ENCODE results near the gene GABBR1.

GABBR1 gene

GRCh38 chr6:29653452-29654038, 20.6 kb upstream of the GABBR1 start (continued):
- TF ChIP-seq ZNF837 (tag by site-specific recombination; IDR thresholded peaks at IDR 0.05) (no peak), MEIS1 (CRISPR knock-in tag; IDR thresholded peaks at IDR 0.05; ENCODE audit: borderline replicate concordance) (no peak), PRDM2 (tag by site-specific recombination; IDR thresholded peaks at IDR 0.05; ENCODE audit: borderline replicate concordance) (no peak), ZNF366 (tag by site-specific recombination; conservative IDR thresholded peaks at IDR 0.05) (peak; percentile 37; the same call in 1 of the 2 replicates), ZNF138 (tag by site-specific recombination; IDR thresholded peaks at IDR 0.05; ENCODE audit: borderline replicate concordance) (no peak), ZNF549 (tag by site-specific recombination; IDR thresholded peaks at IDR 0.05) (no peak)

DNA sequence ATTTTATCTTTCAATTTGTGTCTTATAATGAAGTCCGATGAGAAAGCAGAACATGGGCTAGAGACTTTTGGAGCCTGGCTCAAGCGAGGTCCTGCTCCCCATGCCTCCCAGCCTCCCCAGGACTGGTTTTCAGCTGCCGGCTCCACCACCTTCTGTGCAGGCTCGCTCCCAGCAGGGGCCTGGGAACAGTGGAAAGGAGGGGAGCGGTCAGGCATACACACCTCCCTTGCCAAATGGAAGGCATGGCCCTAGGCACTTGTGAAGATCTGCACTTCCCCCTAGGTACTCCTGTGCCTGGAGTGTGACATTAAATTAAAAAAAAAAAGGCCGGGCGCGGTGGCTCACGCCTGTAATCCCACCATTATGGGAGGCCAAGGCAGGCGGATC, 19.2 kb upstream of the GABBR1 start:
- Histone ChIP-seq H3K4me1 (ENCODE audit: control insufficient read depth, insufficient read depth, low read length) (no peaks in the 10 kb centered on the region; the same call in 1 of the 2 replicates), H3K4me3 (ENCODE audit: low read depth, low read length) (no peak overlapping the region), H3K9me3 (ENCODE audit: control insufficient read depth, insufficient read depth, low read depth, low read length) (no peaks in the 10 kb centered on the region), H3K36me3 (ENCODE audit: control insufficient read depth in 2 of 2, insufficient read depth in 1 of 2, low read length in 2 of 2) (no peaks in the 10 kb centered on the region), H3K27ac (ENCODE audit: extremely low read depth, low read depth, low read length) (no peak overlapping the region)
- ChIA-PET POLR2A (no interaction called here), CTCF (interaction anchor here (0.5 to 10.5 kb wide), 18 partner anchors 11 to 1170 kb away, joined by 3 to 287 read pairs (median 10); partner anchors contain the start of gene OR12D3)
- TF ChIP-seq KLF10 (tag by site-specific recombination; IDR thresholded peaks at IDR 0.05) (no peak), ZNF558 (tag by site-specific recombination; IDR thresholded peaks at IDR 0.05) (no peak), INSM2 (tag by site-specific recombination; IDR thresholded peaks at IDR 0.05) (no peak), ZNF248 (tag by site-specific recombination; IDR thresholded peaks at IDR 0.05) (no peak), ZNF174 (tag by site-specific recombination; IDR thresholded peaks at IDR 0.05) (no peak)

DNA sequence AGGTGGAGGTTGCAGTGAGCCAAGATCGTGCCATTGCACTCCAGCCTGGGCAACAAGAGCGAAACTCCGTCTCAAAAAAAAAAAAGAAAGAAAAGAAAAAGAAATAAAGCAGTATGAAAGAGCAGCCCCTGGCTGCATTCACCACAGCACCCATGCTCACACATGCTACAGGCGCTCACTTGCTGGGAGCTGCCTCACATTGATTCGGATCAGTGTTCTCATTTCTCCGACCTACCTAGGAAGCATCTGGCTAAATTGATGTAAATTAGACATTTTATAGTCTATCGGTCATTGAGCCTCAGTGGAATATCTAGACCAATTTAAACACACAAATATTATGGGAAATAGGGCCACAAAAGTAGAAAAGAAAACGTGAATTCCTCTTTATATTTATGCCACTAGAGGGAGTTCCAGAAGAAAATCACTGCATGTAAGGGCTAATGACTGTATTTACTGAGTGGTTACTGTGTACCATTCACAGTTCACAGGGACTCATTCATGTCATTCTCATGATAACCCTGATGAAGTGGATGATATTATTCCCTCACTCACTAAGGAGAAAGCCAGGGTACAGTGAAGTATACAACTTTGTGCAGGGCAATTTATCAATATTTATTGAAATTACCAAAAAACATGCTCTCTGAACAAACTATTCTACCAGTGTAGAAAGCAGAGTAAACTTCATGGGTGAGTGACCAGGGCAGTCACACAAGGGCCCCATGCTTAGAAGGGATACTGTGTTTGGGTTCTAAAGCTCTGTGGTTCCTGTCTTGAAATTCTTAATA, 18.6 kb upstream of the GABBR1 start:
- Histone ChIP-seq H3K36me3 (ENCODE audit: control insufficient read depth in 2 of 2, insufficient read depth in 1 of 2, low read length in 2 of 2) (no peaks in the 10 kb centered on the region), H3K4me1 (ENCODE audit: control insufficient read depth, insufficient read depth, low read length) (no peaks in the 10 kb centered on the region; the same call in 1 of the 2 replicates), H3K27ac (ENCODE audit: extremely low read depth, low read depth, low read length) (no peak overlapping the region), H3K4me3 (ENCODE audit: low read depth, low read length) (no peak overlapping the region), H3K9me3 (ENCODE audit: control insufficient read depth, insufficient read depth, low read depth, low read length) (no peaks in the 10 kb centered on the region)
- ChIA-PET POLR2A (interaction anchor here (0.5 kb wide), 1 partner anchor 24 kb away, joined by 4 read pairs; no protein-coding TSS in a partner anchor), CTCF (interaction anchor here (0.5 to 10.5 kb wide), 33 partner anchors 11 to 1171 kb away, joined by 3 to 287 read pairs (median 5); partner anchors contain the start of genes GABBR1 and OR12D3)
- 0 out of 2 replicates have a peak, but pooled peaks have one; percentile 28 for TF ChIP-seq SCRT2 (tag by site-specific recombination; IDR thresholded peaks at IDR 0.05)
- TF ChIP-seq GLI4 (tag by site-specific recombination; IDR thresholded peaks at IDR 0.05) = no peak
- 0 out of 2 replicates have a peak, but pooled peaks have one; percentile 32 for TF ChIP-seq CTCF (tag by site-specific recombination; IDR thresholded peaks at IDR 0.05)
- peak; percentile 18 for TF ChIP-seq ZNF654 (tag by site-specific recombination; IDR thresholded peaks at IDR 0.05; ENCODE audit: low read depth)
- peak; percentile 89 for TF ChIP-seq ZNF664 (tag by site-specific recombination; IDR thresholded peaks at IDR 0.05)
- no peak for TF ChIP-seq ZNF404 (tag by site-specific recombination; IDR thresholded peaks at IDR 0.05)
- TF ChIP-seq TRIM28 (IDR thresholded peaks at IDR 0.05; ENCODE audit: borderline replicate concordance, low read length) = peak; percentile 29; the same call in 1 of the 2 replicates
- no peak for TF ChIP-seq ZNF274 (IDR thresholded peaks at IDR 0.05; ENCODE audit: low read length)
- no peak for TF ChIP-seq ZNF274 (tag by site-specific recombination; IDR thresholded peaks at IDR 0.05; ENCODE audit: borderline replicate concordance)
- peak; percentile 63; the same call in 1 of the 2 replicates for TF ChIP-seq GFI1B (tag by site-specific recombination; IDR thresholded peaks at IDR 0.05)

All from HEK293 (cell line).